ENCODE data around the gene STX16. TPM values are rescaled to one million over a fixed set of nuclear protein-coding genes. Genes with fewer than 3 reads are reported as not detected.

STX16 gene
- total and polyA plus RNA-seq, 2 of the 13 experiments (the other 11 are each of a cell fraction or from before 2014, with no cell fraction given) = 28.0 to 72.7 TPM

DNA sequence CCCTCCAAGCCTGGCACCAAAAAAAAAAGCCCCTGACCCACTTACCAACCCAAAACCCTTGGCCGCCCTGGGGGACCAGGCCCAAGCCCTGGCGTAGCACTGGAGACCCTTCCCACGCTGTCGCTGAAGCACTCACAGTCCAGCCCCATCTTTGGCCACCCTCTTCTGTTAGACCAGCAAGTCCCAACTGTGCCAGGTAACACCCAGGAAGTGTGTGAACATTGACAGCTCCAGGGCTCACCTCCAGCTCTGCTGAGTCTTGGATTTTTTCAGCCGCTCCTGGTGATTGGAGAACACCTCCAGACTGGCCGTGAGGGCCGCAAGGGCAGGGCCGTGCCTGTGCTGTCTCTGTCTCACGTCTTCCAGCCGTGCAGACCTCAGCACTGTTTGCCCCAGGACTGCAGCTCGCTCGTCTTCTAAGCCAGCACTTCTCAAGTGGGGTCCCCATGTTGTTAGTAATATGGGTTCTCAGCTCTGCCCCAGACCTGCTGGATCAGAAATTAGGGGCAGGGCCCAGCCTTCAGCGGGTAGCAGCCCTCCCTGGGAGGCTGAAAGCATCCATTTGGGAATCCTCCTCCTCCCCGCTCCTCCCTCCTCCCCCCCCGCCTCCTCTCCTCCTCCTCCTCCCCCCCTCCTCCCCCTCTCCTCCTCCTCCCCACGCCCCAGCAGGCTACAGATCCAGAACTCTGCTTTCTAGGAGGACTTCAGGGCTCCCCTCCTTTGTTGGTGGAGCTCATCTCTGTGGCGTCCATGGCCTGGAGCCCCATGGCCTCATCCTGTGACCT lies 59.6 kb downstream of the STX16 start:
- CTCF ChIA-PET (ENCODE audit: low intra/inter-chr PET ratio, low total read pairs) = no interaction called here
- Histone ChIP-seq H3K27me3 (ENCODE audit: control insufficient read depth in 1 of 2, insufficient read depth in 2 of 2, low read length in 2 of 2) (no peaks in the 10 kb centered on the region), H4K20me1 (ENCODE audit: insufficient read depth, low read length) (no peaks in the 10 kb centered on the region)

GRCh38 chr20:58711266-58712051 lies 60.4 kb downstream of the STX16 start:
- in situ Hi-C loops (cut with HindIII; ENCODE audit: extremely low pct_ligation_motif_present, low pct_unique_long_range_greater_than_20kb) (no loop called here), intact Hi-C loops (cut with micrococcal nuclease; ENCODE audit: unreplicated experiment) (no loop called here)
- Histone ChIP-seq H3K9me3 (ENCODE audit: low read length) (no peaks in the 10 kb centered on the region), H4K20me1 (ENCODE audit: insufficient read depth, low read length) (no peaks in the 10 kb centered on the region), H3K9ac (ENCODE audit: insufficient read depth, low read depth, low read length) (no peak overlapping the region), H3K4me3 (replicated peaks in 1 of 3; ENCODE audit: insufficient read depth in 1 of 3, low read depth in 2 of 3, low read length in 3 of 3) (no peak overlapping the region), H3K36me3 (replicated peaks in 1 of 2; ENCODE audit: control insufficient read depth in 1 of 2, insufficient read depth in 2 of 2, low read length in 2 of 2) (no peaks in the 10 kb centered on the region), H3K79me2 (ENCODE audit: insufficient read depth, low read length) (no peaks in the 10 kb centered on the region), H3K4me1 (ENCODE audit: insufficient read depth, low read length) (peaks cover 4% of the 10 kb centered on the region), H2AFZ (ENCODE audit: low read length) (no peak overlapping the region), H3K27ac (ENCODE audit: extremely low read length, insufficient read depth, low read length) (no peak overlapping the region), H3K27me3 (ENCODE audit: control insufficient read depth in 1 of 2, insufficient read depth in 2 of 2, low read length in 2 of 2) (no peaks in the 10 kb centered on the region), H3K4me2 (ENCODE audit: low read depth, low read length) (no peak overlapping the region)
- ATAC-seq = no peak
- WGBS (ENCODE audit: low lambda C conversion rate) = 91% methylated on average over 20 of the region's 21 CpGs
- ChIA-PET CTCF (ENCODE audit: low intra/inter-chr PET ratio, low total read pairs) (no interaction called here), POLR2A (no interaction called here)
- DNase-seq (ENCODE audit: low spot score) = no peak
- no peak for FAIRE-seq
- BruUV-seq (replicated peaks) = no TSS peak
- TF ChIP-seq, protein P1, sequence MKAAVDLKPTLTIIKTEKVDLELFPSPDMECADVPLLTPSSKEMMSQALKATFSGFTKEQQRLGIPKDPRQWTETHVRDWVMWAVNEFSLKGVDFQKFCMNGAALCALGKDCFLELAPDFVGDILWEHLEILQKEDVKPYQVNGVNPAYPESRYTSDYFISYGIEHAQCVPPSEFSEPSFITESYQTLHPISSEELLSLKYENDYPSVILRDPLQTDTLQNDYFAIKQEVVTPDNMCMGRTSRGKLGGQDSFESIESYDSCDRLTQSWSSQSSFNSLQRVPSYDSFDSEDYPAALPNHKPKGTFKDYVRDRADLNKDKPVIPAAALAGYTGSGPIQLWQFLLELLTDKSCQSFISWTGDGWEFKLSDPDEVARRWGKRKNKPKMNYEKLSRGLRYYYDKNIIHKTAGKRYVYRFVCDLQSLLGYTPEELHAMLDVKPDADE (CRISPR knock-in tag; IDR thresholded peaks at IDR 0.05) = no peak
- peak; percentile 74 for TF ChIP-seq AGO2 (optimal IDR thresholded peaks at IDR 0.05; ENCODE audit: low read depth, low read length)
- no peak for TF ChIP-seq ZBTB3 (CRISPR knock-in tag; IDR thresholded peaks at IDR 0.05; ENCODE audit: borderline replicate concordance, low read depth)

More for the DNA sequence above, 59.6 kb downstream of the STX16 start:
- Histone ChIP-seq H3K36me3 (replicated peaks in 1 of 2; ENCODE audit: control insufficient read depth in 1 of 2, insufficient read depth in 2 of 2, low read length in 2 of 2) (0 out of 5 replicates have a peak, but pooled peaks cover 0 to under 1% of the 10 kb centered on the region in 2 experiments), H3K4me2 (ENCODE audit: low read depth, low read length) (no peak overlapping the region), H3K4me3 (replicated peaks in 1 of 3; ENCODE audit: insufficient read depth in 1 of 3, low read depth in 2 of 3, low read length in 3 of 3) (no peak overlapping the region), H3K27ac (ENCODE audit: extremely low read length, insufficient read depth, low read length) (no peak overlapping the region), H3K9me3 (ENCODE audit: low read length) (no peaks in the 10 kb centered on the region), H2AFZ (ENCODE audit: low read length) (no peak overlapping the region), H3K4me1 (ENCODE audit: insufficient read depth, low read length) (no peaks in the 10 kb centered on the region), H3K79me2 (ENCODE audit: insufficient read depth, low read length) (no peaks in the 10 kb centered on the region), H3K9ac (ENCODE audit: insufficient read depth, low read depth, low read length) (no peak overlapping the region)
- WGBS (ENCODE audit: low lambda C conversion rate) = 89% methylated on average over 16 of the region's 17 CpGs
- FAIRE-seq (no peak), ATAC-seq (no peak), DNase-seq (ENCODE audit: low spot score) (no peak)
- POLR2A ChIA-PET = no interaction called here
- intact Hi-C loops (cut with micrococcal nuclease; ENCODE audit: unreplicated experiment) (no loop called here), in situ Hi-C loops (cut with HindIII; ENCODE audit: extremely low pct_ligation_motif_present, low pct_unique_long_range_greater_than_20kb) (no loop called here)
- BruUV-seq (replicated peaks) = no TSS peak
- TF ChIP-seq ZNF556 (CRISPR knock-in tag; IDR thresholded peaks at IDR 0.05; ENCODE audit: borderline replicate concordance) (no peak), HNRNPK (IDR thresholded peaks at IDR 0.05; ENCODE audit: low read depth, low read length, poor library complexity, severe bottlenecking) (peak; percentile 44), NFKB2 (CRISPR knock-in tag; IDR thresholded peaks at IDR 0.05; ENCODE audit: borderline replicate concordance) (0 out of 2 replicates have a peak, but pooled peaks have one; percentile 24)
